ENCODE data around the gene UTP18. TPM values are rescaled to one million over a fixed set of nuclear protein-coding genes. Genes with fewer than 3 reads are reported as not detected.
A peak's percentile ranks its signal among the peaks of the same experiment; 100 is the strongest.

UTP18 gene
- total and polyA plus RNA-seq, 2 of the 13 experiments (the other 11 are each of a cell fraction or from before 2014, with no cell fraction given), result 35.2 to 104 TPM

GRCh38 chr17:51346218-51346982, 86.1 kb downstream of the UTP18 start (continued):
- TF ChIP-seq PAXIP1 (CRISPR knock-in tag; conservative IDR thresholded peaks at IDR 0.05) (peak; percentile 77), ZSCAN5A (CRISPR knock-in tag; IDR thresholded peaks at IDR 0.05; ENCODE audit: borderline replicate concordance) (peak; percentile 43; the same call in 1 of the 2 replicates), ZNF513 (CRISPR knock-in tag; conservative IDR thresholded peaks at IDR 0.05) (no peak), ZNF24 (IDR thresholded peaks at IDR 0.05) (no peak), ZNF337 (CRISPR knock-in tag; IDR thresholded peaks at IDR 0.05; ENCODE audit: borderline replicate concordance, low read depth) (no peak), BHLHE40 (IDR thresholded peaks at IDR 0.05; ENCODE audit: low read length) (no peak), SNAPC5 (CRISPR knock-in tag; IDR thresholded peaks at IDR 0.05; ENCODE audit: borderline replicate concordance) (0 out of 2 replicates have a peak, but pooled peaks have one; percentile 71), ZNF574 (CRISPR knock-in tag; IDR thresholded peaks at IDR 0.05) (peak; percentile 47; the same call in 1 of the 2 replicates), FOXJ3 (CRISPR knock-in tag; IDR thresholded peaks at IDR 0.05; ENCODE audit: borderline replicate concordance) (no peak), POLR2G (IDR thresholded peaks at IDR 0.05; ENCODE audit: low read depth, low read length) (no peak), KMT2A (CRISPR knock-in tag; IDR thresholded peaks at IDR 0.05) (no peak), ARHGAP35 (CRISPR knock-in tag; IDR thresholded peaks at IDR 0.05; ENCODE audit: borderline replicate concordance) (no peak), ZNF143 (CRISPR knock-in tag; IDR thresholded peaks at IDR 0.05) (no peak), ZNF235 (CRISPR knock-in tag; IDR thresholded peaks at IDR 0.05; ENCODE audit: borderline replicate concordance) (no peak), ZNF224 (CRISPR knock-in tag; IDR thresholded peaks at IDR 0.05) (no peak), ARNTL (CRISPR knock-in tag; IDR thresholded peaks at IDR 0.05) (no peak; the same call in 1 of the 2 replicates), XRCC5 (optimal IDR thresholded peaks at IDR 0.05; ENCODE audit: low read length) (peak; percentile 63), GPN1 (CRISPR knock-in tag; IDR thresholded peaks at IDR 0.05; ENCODE audit: borderline replicate concordance) (no peak), ZNF792 (CRISPR knock-in tag; IDR thresholded peaks at IDR 0.05) (peak; percentile 33; the same call in 1 of the 2 replicates), ZNF274 (CRISPR knock-in tag; IDR thresholded peaks at IDR 0.05) (no peak)

Measured in HepG2 (cell line).